H1 (cell line): ENCODE results near the gene RBP3. TPM values are rescaled to one million over a fixed set of nuclear protein-coding genes. Genes with fewer than 3 reads are reported as not detected.

Experiments
- POLR2A ChIP-seq, 2 experiments: IDR thresholded peaks; 1 replicate in 1 of 2; 2 replicates in 1 of 2; pipeline ENCODE4 v1.6.1; 2011; ENCODE audit warnings: low read depth in 2 of 2, low read length in 2 of 2, mild to moderate bottlenecking in 2 of 2; ENCODE audit errors: control extremely low read depth in 1 of 2
- RBBP5 ChIP-seq: IDR thresholded peaks from 2 replicates; pipeline ENCODE4 v1.7.1; 2012; ENCODE audit warnings: low read depth, mild to moderate bottlenecking, inconsistent platforms, low read length, moderate library complexity, borderline replicate concordance
- TCF12 ChIP-seq: IDR thresholded peaks from 2 replicates; pipeline ENCODE4 v1.6.1; 2011; ENCODE audit warnings: low read depth, mild to moderate bottlenecking, low read length
- polyA plus RNA-seq, 7 experiments: library from polyadenylated mRNA; depleted of rRNA in 3 of 7; stranded (reverse) in 5 of 7; unstranded in 2 of 7; fragments of >200 nt in 5 of 7; fragments of 200-250 nt in 2 of 7; gene quantifications; 1 replicate in 5 of 7; 2 replicates in 1 of 7; 4 replicates in 1 of 7; pipeline versions ENCODE4 v1.2.1 to v1.2.3, GENCODE V29; 2011 to 2013; ENCODE audit warnings: missing spikeins in 2 of 7, mixed read lengths in 2 of 7
- total RNA-seq: library from RNA; stranded (reverse); fragmentation: NEBNext Ultra II Directional; extraction: Animal tissue kit (Norgen Biotek cat#: 25700); gene quantifications from 2 replicates; pipeline ENCODE4 v1.2.1, GENCODE V29; 2021
- TF ChIP-seq, protein P1 (sequence below): fragments of 300-600 bp; sonication (generic); IDR thresholded peaks from 2 replicates; pipeline ENCODE4 v1.7.1; 2012; ENCODE audit warnings: low read length, moderate library complexity, mild to moderate bottlenecking, inconsistent platforms; ENCODE audit not compliant: insufficient replicate concordance

Gene RBP3
- total and polyA plus RNA-seq, 2 of the 8 experiments (the other 6 are each of a cell fraction or from before 2014, with no cell fraction given): not detected

DNA sequence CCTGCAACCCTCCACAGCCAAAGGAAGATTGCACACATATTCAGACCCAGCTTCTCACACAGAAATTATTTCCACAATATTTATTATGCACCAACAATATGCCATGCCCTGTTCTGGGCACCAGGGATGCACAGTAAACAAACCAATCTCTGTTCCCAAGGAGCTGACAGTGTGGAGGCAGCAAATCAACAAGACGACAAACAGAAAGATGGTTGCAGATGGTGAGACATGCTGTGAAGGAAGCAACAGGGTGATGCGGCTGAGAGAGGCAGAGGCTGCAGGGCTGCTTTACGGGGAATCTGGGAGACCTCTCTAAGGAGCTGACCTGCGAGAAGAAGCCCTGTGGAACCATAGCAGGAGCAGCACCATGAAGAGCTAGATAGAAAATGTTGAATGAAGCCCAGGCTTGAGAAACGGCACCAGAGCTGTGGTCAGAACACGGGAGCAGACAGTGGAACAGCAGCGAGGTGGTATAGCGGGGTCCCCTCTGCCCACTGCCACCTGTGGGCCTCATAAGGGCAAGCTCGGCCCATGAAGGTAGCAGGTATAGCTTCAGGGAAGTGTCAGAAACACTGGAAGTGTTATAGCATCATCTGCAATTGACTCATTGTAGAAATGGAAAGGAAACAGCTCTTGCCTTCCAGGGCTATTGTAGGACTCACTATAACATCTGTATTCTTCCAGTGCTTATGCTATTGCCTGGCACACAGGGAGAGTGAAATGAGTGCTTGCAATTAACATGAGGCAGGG is 17.4 kb downstream of the RBP3 start (continued):
- TF ChIP-seq, protein P1, sequence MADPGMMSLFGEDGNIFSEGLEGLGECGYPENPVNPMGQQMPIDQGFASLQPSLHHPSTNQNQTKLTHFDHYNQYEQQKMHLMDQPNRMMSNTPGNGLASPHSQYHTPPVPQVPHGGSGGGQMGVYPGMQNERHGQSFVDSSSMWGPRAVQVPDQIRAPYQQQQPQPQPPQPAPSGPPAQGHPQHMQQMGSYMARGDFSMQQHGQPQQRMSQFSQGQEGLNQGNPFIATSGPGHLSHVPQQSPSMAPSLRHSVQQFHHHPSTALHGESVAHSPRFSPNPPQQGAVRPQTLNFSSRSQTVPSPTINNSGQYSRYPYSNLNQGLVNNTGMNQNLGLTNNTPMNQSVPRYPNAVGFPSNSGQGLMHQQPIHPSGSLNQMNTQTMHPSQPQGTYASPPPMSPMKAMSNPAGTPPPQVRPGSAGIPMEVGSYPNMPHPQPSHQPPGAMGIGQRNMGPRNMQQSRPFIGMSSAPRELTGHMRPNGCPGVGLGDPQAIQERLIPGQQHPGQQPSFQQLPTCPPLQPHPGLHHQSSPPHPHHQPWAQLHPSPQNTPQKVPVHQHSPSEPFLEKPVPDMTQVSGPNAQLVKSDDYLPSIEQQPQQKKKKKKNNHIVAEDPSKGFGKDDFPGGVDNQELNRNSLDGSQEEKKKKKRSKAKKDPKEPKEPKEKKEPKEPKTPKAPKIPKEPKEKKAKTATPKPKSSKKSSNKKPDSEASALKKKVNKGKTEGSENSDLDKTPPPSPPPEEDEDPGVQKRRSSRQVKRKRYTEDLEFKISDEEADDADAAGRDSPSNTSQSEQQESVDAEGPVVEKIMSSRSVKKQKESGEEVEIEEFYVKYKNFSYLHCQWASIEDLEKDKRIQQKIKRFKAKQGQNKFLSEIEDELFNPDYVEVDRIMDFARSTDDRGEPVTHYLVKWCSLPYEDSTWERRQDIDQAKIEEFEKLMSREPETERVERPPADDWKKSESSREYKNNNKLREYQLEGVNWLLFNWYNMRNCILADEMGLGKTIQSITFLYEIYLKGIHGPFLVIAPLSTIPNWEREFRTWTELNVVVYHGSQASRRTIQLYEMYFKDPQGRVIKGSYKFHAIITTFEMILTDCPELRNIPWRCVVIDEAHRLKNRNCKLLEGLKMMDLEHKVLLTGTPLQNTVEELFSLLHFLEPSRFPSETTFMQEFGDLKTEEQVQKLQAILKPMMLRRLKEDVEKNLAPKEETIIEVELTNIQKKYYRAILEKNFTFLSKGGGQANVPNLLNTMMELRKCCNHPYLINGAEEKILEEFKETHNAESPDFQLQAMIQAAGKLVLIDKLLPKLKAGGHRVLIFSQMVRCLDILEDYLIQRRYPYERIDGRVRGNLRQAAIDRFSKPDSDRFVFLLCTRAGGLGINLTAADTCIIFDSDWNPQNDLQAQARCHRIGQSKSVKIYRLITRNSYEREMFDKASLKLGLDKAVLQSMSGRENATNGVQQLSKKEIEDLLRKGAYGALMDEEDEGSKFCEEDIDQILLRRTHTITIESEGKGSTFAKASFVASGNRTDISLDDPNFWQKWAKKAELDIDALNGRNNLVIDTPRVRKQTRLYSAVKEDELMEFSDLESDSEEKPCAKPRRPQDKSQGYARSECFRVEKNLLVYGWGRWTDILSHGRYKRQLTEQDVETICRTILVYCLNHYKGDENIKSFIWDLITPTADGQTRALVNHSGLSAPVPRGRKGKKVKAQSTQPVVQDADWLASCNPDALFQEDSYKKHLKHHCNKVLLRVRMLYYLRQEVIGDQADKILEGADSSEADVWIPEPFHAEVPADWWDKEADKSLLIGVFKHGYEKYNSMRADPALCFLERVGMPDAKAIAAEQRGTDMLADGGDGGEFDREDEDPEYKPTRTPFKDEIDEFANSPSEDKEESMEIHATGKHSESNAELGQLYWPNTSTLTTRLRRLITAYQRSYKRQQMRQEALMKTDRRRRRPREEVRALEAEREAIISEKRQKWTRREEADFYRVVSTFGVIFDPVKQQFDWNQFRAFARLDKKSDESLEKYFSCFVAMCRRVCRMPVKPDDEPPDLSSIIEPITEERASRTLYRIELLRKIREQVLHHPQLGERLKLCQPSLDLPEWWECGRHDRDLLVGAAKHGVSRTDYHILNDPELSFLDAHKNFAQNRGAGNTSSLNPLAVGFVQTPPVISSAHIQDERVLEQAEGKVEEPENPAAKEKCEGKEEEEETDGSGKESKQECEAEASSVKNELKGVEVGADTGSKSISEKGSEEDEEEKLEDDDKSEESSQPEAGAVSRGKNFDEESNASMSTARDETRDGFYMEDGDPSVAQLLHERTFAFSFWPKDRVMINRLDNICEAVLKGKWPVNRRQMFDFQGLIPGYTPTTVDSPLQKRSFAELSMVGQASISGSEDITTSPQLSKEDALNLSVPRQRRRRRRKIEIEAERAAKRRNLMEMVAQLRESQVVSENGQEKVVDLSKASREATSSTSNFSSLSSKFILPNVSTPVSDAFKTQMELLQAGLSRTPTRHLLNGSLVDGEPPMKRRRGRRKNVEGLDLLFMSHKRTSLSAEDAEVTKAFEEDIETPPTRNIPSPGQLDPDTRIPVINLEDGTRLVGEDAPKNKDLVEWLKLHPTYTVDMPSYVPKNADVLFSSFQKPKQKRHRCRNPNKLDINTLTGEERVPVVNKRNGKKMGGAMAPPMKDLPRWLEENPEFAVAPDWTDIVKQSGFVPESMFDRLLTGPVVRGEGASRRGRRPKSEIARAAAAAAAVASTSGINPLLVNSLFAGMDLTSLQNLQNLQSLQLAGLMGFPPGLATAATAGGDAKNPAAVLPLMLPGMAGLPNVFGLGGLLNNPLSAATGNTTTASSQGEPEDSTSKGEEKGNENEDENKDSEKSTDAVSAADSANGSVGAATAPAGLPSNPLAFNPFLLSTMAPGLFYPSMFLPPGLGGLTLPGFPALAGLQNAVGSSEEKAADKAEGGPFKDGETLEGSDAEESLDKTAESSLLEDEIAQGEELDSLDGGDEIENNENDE: no peak
- TF ChIP-seq POLR2A (IDR thresholded peaks at IDR 0.05; ENCODE audit: control extremely low read depth in 1 of 2, low read depth in 2 of 2, low read length in 2 of 2) (no peak), RBBP5 (no peak), TCF12 (no peak)
- TF ChIP-seq, all 59 proteins: peak for 0
